Omental fat pad (tissue), 4 donors: ENCODE measurements around the gene POLR3A. TPM values are rescaled to one million over a fixed set of nuclear protein-coding genes. Genes with fewer than 3 reads are reported as not detected.

Source experiments
- ATAC-seq: fragments of 150-250 bp; one replicate; pipeline ENCODE4 v1.9.1; 2016; ENCODE audit warnings: mild to moderate bottlenecking, moderate library complexity; ENCODE audit not compliant: low FRiP score
- DNase-seq: peaks from one replicate; pipeline ENCODE4 v3.0.0-alpha.2; 2019; ENCODE audit warnings: low spot score
- CTCF ChIP-seq, 3 donors: fragments of 450-650 bp; IDR thresholded peaks; one replicate each; pipeline ENCODE4 v1.5.1; 2016 to 2017; ENCODE audit warnings: antibody characterized with exemption in 3 of 3, mild to moderate bottlenecking in 3 of 3, moderate library complexity in 2 of 3
- total RNA-seq, 4 donors: library from RNA; depleted of rRNA; stranded (reverse); fragments of >200 nt; gene quantifications; one replicate each; pipeline ENCODE4 v1.1.0, GENCODE V29; 2016

Gene POLR3A
- total RNA-seq, 4 donors from 2014 or later, result 9.6 to 18.5 (median 13.0) TPM

- no peak for DNase-seq
- no peak for TF ChIP-seq CTCF (IDR thresholded peaks at IDR 0.05)
- no peak for ATAC-seq
These were observed 65.4 kb downstream of the POLR3A start for GRCh38 chr10:77963901-77964300.

- no peak for DNase-seq
- TF ChIP-seq CTCF (IDR thresholded peaks at IDR 0.05), result no peak
These were observed 66.8 kb downstream of the POLR3A start for GRCh38 chr10:77962350-77963146.

GRCh38 chr10:77961668-77962067, 67.6 kb downstream of the POLR3A start:
- TF ChIP-seq CTCF (IDR thresholded peaks at IDR 0.05), result no peak
- ATAC-seq, result no peak
- no peak for DNase-seq

More at GRCh38 chr10:77962350-77963146, 66.8 kb downstream of the POLR3A start:
- no peak for ATAC-seq

- ATAC-seq, result no peak
- TF ChIP-seq CTCF (IDR thresholded peaks at IDR 0.05), result no peak
- no peak for DNase-seq
These were observed 68.4 kb downstream of the POLR3A start for GRCh38 chr10:77960829-77961329.

- ATAC-seq (no peak), DNase-seq (no peak)
- TF ChIP-seq CTCF (IDR thresholded peaks at IDR 0.05), result no peak
These were observed 69.3 kb downstream of the POLR3A start for GRCh38 chr10:77959887-77960455.

GRCh38 chr10:77959384-77959783, 69.9 kb downstream of the POLR3A start:
- DNase-seq, result no peak
- ATAC-seq, result no peak
- no peak for TF ChIP-seq CTCF (IDR thresholded peaks at IDR 0.05)
